ENCODE data around the gene CDR2L.
"Not testable (repeated sequence)": the region's sequence is repeated elsewhere in the genome, so short reads cannot be mapped to it uniquely, and the experiment has no call there.

CDR2L gene

DNA sequence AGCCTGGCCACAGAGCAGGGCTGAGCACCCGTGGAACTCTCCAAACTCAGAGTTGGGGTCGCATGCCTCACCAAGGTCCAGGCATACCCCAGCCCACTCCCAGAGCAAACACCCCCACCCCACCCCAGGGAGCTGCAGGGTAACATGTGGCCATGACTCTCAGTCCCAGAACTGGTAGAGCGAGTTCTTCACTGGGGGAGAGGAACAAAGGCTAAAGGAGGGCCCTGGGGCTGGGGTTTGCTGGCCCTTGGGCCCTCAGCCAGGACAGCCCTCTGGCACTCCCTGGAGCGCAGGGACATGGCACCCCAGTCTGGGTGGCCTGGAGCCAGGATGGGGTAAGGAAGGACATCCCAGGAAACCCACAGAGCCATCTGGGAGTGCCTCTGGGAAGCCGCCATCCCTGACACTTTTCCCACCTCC, 19.1 kb upstream of the CDR2L start:
- no peak overlapping the region for H3K4me3 ChIP-seq (replicated peaks; ENCODE audit: low read depth, low read length)
- TF ChIP-seq, protein P1, sequence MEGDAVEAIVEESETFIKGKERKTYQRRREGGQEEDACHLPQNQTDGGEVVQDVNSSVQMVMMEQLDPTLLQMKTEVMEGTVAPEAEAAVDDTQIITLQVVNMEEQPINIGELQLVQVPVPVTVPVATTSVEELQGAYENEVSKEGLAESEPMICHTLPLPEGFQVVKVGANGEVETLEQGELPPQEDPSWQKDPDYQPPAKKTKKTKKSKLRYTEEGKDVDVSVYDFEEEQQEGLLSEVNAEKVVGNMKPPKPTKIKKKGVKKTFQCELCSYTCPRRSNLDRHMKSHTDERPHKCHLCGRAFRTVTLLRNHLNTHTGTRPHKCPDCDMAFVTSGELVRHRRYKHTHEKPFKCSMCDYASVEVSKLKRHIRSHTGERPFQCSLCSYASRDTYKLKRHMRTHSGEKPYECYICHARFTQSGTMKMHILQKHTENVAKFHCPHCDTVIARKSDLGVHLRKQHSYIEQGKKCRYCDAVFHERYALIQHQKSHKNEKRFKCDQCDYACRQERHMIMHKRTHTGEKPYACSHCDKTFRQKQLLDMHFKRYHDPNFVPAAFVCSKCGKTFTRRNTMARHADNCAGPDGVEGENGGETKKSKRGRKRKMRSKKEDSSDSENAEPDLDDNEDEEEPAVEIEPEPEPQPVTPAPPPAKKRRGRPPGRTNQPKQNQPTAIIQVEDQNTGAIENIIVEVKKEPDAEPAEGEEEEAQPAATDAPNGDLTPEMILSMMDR (IDR thresholded peaks at IDR 0.05; ENCODE audit: insufficient read depth, low read length, poor library complexity, severe bottlenecking): no peak
- DNase-seq (ENCODE audit: extremely low read depth, insufficient read length): no peak
- H3K27me3 ChIP-seq (replicated peaks; ENCODE audit: control insufficient read depth, insufficient read depth, low read length): peaks cover 4% of the 10 kb centered on the region
- no peaks in the 10 kb centered on the region for H3K36me3 ChIP-seq (ENCODE audit: control insufficient read depth, insufficient read depth, low read length)

DNA sequence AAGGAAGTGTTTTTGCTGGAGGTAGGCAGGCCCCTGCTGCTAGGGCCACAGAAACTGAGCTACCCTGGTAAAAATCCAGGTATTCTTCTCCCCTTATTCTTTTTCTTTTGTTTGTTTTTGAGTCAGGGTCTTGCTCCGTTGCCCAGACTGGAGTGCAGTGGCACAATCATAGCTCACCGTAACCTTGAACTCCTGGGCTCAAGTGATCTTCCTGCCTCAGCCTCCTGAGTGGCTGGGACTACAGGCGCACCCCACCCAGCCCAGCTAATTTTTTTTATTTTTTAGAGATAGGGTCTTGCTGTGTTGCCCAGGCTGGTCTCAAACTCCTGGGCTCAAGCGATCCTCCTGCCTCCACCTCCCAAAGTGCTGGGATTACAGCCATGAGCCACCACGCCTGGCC, 17.9 kb upstream of the CDR2L start:
- H3K4me3 ChIP-seq (replicated peaks; ENCODE audit: low read depth, low read length); H3K36me3 ChIP-seq (ENCODE audit: control insufficient read depth, insufficient read depth, low read length); H3K27me3 ChIP-seq (replicated peaks; ENCODE audit: control insufficient read depth, insufficient read depth, low read length); DNase-seq (ENCODE audit: extremely low read depth, insufficient read length): not testable (repeated sequence)

DNA sequence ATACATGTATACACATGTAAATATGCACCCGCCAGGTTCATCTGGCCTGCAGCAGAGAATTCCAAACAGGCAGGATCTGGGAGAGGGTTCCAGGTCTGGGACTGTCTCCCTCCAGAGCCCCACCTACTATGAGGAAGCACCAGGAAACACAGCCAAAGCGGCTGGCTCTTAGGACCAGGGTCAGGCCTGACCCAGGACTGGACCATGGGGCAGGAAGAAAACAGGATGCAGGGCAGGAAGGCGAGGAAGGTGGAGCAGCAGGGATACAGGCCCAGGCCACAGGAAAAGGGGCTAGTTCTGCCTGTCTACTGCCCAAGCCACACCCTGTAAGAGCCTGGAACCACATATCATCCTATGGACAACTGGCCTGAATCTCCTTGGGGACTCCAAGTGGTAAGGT, 17.0 kb upstream of the CDR2L start:
- DNase-seq (ENCODE audit: extremely low read depth, insufficient read length): no peak
- Histone ChIP-seq H3K27me3 (replicated peaks; ENCODE audit: control insufficient read depth, insufficient read depth, low read length) (peaks cover 4% of the 10 kb centered on the region), H3K4me3 (replicated peaks; ENCODE audit: low read depth, low read length) (no peak overlapping the region), H3K36me3 (ENCODE audit: control insufficient read depth, insufficient read depth, low read length) (no peaks in the 10 kb centered on the region)
- TF ChIP-seq, protein P1 (IDR thresholded peaks at IDR 0.05; ENCODE audit: insufficient read depth, low read length, poor library complexity, severe bottlenecking): no peak

DNA sequence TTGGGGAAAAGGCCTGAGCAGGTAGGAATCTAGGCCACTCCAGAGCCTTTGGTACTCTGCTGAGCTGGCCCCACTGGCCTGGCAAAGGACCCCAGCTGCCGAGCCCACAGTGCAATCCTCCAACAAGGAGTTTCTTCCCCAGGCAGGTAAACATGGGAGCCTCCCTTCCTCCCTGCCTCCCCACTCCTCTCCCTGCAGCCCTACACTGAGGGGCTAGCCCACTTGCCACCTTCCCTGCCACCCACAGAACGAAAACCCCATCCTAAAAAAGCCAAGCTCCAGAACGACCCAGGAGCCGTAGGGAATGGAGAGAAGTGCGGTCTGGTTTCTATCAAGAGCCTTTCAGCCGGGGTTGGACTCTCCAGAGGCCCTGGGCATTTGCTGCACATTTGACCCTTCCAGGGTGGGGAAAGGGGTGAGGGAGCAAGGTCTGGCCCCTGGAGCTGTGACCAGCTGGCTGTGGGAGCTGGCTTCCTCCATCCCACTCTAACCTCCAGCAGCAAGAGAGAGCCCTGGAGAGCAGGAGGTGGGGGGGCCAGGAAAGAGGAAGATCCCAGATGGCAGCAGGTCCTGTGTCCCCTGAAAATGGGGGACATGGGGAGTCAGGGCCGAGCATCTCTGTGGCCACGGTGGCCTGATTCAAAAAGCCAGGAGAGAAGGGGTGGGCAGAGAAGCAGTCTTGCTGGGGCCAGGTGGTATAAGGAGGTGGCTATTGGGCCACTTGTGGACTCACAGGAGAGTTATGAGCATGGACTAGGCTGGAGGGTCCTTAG, 16.2 kb upstream of the CDR2L start:
- no peak for DNase-seq (ENCODE audit: extremely low read depth, insufficient read length)
- H3K36me3 ChIP-seq (ENCODE audit: control insufficient read depth, insufficient read depth, low read length): no peaks in the 10 kb centered on the region
- TF ChIP-seq, protein P1 (IDR thresholded peaks at IDR 0.05; ENCODE audit: insufficient read depth, low read length, poor library complexity, severe bottlenecking): no peak
- peak overlapping the region; percentile 63 for H3K4me3 ChIP-seq (replicated peaks; ENCODE audit: low read depth, low read length)
- peaks cover 4% of the 10 kb centered on the region for H3K27me3 ChIP-seq (replicated peaks; ENCODE audit: control insufficient read depth, insufficient read depth, low read length)

DNA sequence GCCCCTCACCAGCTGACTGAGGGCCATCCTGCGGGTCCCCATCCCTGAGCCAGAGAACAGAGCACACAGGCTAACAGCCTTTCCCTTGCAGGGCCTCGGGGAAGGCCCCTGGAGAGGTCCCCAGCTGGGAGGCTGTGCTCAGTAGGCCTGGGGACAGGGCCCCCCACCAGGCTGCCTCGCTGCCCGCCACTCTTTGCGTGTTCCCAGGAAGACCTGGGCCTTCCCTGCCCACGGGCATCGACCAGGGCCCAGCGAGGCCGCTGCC, 15.7 kb upstream of the CDR2L start:
- H3K4me3 ChIP-seq (replicated peaks; ENCODE audit: low read depth, low read length): peak overlapping the region; percentile 63
- no peaks in the 10 kb centered on the region for H3K36me3 ChIP-seq (ENCODE audit: control insufficient read depth, insufficient read depth, low read length)
- H3K27me3 ChIP-seq (replicated peaks; ENCODE audit: control insufficient read depth, insufficient read depth, low read length): peaks cover 4% of the 10 kb centered on the region
- DNase-seq (ENCODE audit: extremely low read depth, insufficient read length): no peak
- TF ChIP-seq, protein P1 (IDR thresholded peaks at IDR 0.05; ENCODE audit: insufficient read depth, low read length, poor library complexity, severe bottlenecking): no peak

DNA sequence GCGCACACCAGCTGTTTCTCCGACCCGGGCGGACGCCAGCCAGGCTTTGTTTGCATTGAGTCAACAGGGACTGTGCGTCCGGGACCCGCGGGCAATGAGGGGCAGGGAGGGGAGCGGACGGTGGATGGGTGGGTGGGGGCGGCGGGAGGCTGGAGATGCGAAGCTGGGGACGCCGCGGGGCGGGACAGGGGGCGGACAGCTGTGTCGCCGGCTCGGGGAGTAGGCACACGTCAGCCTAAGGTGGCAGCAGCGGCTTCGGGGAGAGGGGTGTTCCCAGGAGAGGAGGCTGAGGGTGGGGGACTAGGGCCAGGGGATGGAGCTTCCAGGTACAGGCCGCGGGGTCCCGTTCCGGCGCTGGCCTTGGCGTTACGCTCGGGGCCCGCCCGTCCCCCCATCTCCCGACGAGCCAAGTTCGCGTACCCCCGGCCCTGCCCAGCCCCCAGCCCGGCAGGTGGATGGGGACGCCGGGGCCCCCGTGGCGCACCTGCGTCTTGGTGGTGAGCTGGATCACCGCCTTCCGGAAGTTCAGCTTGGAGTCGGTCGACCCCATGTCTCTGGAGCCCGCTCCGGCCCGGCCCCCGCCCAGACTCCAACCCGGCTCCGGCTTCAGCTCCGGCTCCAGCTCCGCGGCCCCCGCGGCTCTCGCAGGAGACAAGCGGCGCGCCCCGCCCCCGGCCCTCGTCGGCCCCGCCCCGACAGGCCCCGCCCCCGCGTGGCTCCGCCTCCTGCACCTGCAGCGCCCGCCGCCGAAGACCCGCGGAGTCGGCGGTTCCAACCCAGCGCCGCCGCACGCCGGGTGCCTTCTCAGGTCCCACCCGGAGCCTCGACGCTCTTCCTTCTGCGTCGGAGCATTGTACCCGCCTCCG, 15.1 kb upstream of the CDR2L start, which contains the start of gene HID1:
Gene HID1, minus strand, starts transcription at position 653 of the 866 bp plus-strand sequence. Its CDS starts 103 bp downstream, at position 550.
- DNase-seq (ENCODE audit: extremely low read depth, insufficient read length): peak; percentile 61
- Histone ChIP-seq H3K27me3 (replicated peaks; ENCODE audit: control insufficient read depth, insufficient read depth, low read length) (peaks cover 4% of the 10 kb centered on the region), H3K4me3 (replicated peaks; ENCODE audit: low read depth, low read length) (peak within 1 kb of the TSS; percentile 63), H3K36me3 (ENCODE audit: control insufficient read depth, insufficient read depth, low read length) (no peaks in the 10 kb centered on the region)
- TF ChIP-seq, protein P1 (IDR thresholded peaks at IDR 0.05; ENCODE audit: insufficient read depth, low read length, poor library complexity, severe bottlenecking): no peak

All from GM06990 (cell line).